Right cardiac atrium (tissue), 5 donors: ENCODE measurements around the gene FGF10. TPM values are rescaled to one million over a fixed set of nuclear protein-coding genes. Genes with fewer than 3 reads are reported as not detected.

Experiments used
- ATAC-seq, 2 donors: fragments of 200-7000 bp; cut with Tn5 transposase; one replicate each; pipeline versions ENCODE4 v1.8.0 to v1.9.1; 2020; ENCODE audit warnings: moderate library complexity in 2 of 2, mild to moderate bottlenecking in 1 of 2
- DNase-seq, 3 donors: peaks; one replicate each; pipeline ENCODE4 v3.0.0-alpha.2; 2020
- H3K27ac ChIP-seq: one replicate; pipeline ENCODE4 v1.5.1; 2013; ENCODE audit warnings: mild to moderate bottlenecking, low read length, control low read depth, moderate library complexity
- H3K27me3 ChIP-seq: one replicate; pipeline ENCODE4 v1.6.1; 2013; ENCODE audit not compliant: control insufficient read depth, insufficient read depth
- H3K4me1 ChIP-seq: one replicate; pipeline ENCODE4 v1.6.1; 2013; ENCODE audit warnings: low read length; ENCODE audit not compliant: control insufficient read depth, insufficient read depth
- H3K4me3 ChIP-seq: one replicate; pipeline ENCODE4 v1.5.1; 2013; ENCODE audit warnings: low read length, control low read depth
- H3K9me3 ChIP-seq: one replicate; pipeline ENCODE4 v1.6.1; 2013; ENCODE audit warnings: low read length; ENCODE audit not compliant: control insufficient read depth
- WGBS: extraction: QIAGEN DNeasy Blood & Tissue Kit; methylation state at CpG from one replicate; pipeline ENCODE4 v1.1.7; 2013; 5-methylcytosine and 5-hydroxymethylcytosine counted together
- intact Hi-C, 4 donors: fragments of 100-400 bp; cut with DNase I; formaldehyde crosslinking; loops; one replicate each; pipeline versions ENCODE4 v1.11.0 to v1.14.0; 2022 to 2023
- polyA plus RNA-seq: library from polyadenylated mRNA; stranded (reverse); fragments of 200-250 nt; gene quantifications from one replicate; pipeline ENCODE4 v1.2.3, GENCODE V29; 2013
- total RNA-seq, 4 donors: library from RNA; stranded (reverse); fragmentation: NEBNext Ultra II Directional; extraction: Animal tissue kit (Norgen Biotek cat#: 25700); gene quantifications; one replicate each; pipeline ENCODE4 v1.2.1, GENCODE V29; 2021
- donor health status: healthy with polysubstance abuse.
- donor health status: DM: no; HTN: yes; CAD: no.
- donor health status: DM: no; HTN: no; CAD: no.
- donor health status: DM: no; HTN: yes; CAD: no; lungs with severe emphysema.
- donor health status: DM: yes; HTN: yes; CAD: no.

Gene FGF10
- total and polyA plus RNA-seq, 5 donors = 0.31 to 3.7 (median 0.71) TPM

GRCh38 chr5:44300551-44300950 lies 88.7 kb downstream of the FGF10 start:
- no peak overlapping the region for H3K27ac ChIP-seq

GRCh38 chr5:44299394-44299793 lies 89.8 kb downstream of the FGF10 start:
- WGBS = 78% methylated on average over 4 of the region's 4 CpGs
- Histone ChIP-seq H3K4me3 (no peak overlapping the region), H3K27me3 (no peaks in the 10 kb centered on the region), H3K9me3 (no peaks in the 10 kb centered on the region), H3K27ac (no peak overlapping the region), H3K4me1 (no peaks in the 10 kb centered on the region)
- intact Hi-C loops = no loop called here
- ATAC-seq (no peak), DNase-seq (no peak)

More at GRCh38 chr5:44300551-44300950, 88.7 kb downstream of the FGF10 start:
- Histone ChIP-seq H3K4me3 (no peak overlapping the region), H3K4me1 (no peaks in the 10 kb centered on the region), H3K9me3 (no peaks in the 10 kb centered on the region), H3K27me3 (no peaks in the 10 kb centered on the region)
- intact Hi-C loops = no loop called here
- no peak for DNase-seq
- 88% methylated on average over 1 of the region's 1 CpG for WGBS
- no peak for ATAC-seq

DNA sequence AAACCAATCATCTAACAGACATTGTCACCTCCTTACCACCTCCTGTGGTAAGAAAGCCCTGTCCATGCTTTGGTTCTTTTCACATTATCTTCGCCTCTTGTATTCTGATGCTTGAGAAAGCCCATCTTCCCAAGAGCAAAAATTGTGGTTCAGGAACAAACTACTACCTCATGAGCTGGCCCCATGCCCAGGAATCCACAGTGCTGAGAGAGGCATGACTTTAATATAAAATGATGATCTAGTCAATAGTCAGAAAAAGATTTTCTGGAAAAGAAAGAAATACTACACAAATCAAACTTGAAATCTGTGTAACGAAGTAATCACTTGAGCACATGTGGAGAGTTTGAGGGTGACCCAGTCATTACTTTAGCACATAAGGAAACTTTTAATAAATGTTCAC lies 94.7 kb downstream of the FGF10 start:
- Histone ChIP-seq H3K4me1 (no peaks in the 10 kb centered on the region), H3K27ac (no peak overlapping the region), H3K27me3 (no peaks in the 10 kb centered on the region), H3K4me3 (no peak overlapping the region), H3K9me3 (no peaks in the 10 kb centered on the region)
- WGBS = 80% methylated on average over 2 of the region's 2 CpGs
- intact Hi-C loops = no loop called here
- DNase-seq (peak; percentile 40 to 74 (median 54)), ATAC-seq (no peak)

GRCh38 chr5:44292736-44293135 lies 96.5 kb downstream of the FGF10 start:
- no peaks in the 10 kb centered on the region for H3K27me3 ChIP-seq
- ATAC-seq (no peak), DNase-seq (no peak)
- H3K27ac ChIP-seq = no peak overlapping the region
- intact Hi-C loops = no loop called here
- no peaks in the 10 kb centered on the region for H3K4me1 ChIP-seq
- H3K4me3 ChIP-seq = no peak overlapping the region
- no peaks in the 10 kb centered on the region for H3K9me3 ChIP-seq
- 50% methylated on average over 2 of the region's 2 CpGs for WGBS

DNA sequence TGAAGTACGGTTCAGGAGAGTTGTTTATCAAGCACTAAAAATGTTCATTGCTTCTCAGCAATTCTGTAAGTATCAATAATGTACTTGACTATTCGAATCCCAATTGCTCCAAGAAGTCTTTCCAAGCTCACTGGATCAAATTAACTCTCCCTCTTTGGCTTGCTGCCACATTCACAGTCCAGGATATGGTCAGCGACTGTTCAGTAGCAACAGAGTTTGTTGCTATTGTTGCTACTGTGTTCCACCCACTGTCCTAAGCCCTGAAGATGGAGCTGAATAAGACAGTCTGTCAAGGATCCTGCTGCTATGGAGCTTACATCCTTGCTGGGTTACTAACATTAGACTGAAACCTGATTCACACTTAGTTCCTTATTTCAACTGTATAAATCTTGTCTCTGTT lies 110.8 kb downstream of the FGF10 start:
- no peaks in the 10 kb centered on the region for H3K4me1 ChIP-seq
- ATAC-seq (no peak), DNase-seq (no peak)
- intact Hi-C loops = no loop called here
- H3K27ac ChIP-seq = no peak overlapping the region
- H3K9me3 ChIP-seq = no peaks in the 10 kb centered on the region
- 51% methylated on average over 3 of the region's 3 CpGs for WGBS
- H3K4me3 ChIP-seq = no peak overlapping the region
- H3K27me3 ChIP-seq = no peaks in the 10 kb centered on the region

DNA sequence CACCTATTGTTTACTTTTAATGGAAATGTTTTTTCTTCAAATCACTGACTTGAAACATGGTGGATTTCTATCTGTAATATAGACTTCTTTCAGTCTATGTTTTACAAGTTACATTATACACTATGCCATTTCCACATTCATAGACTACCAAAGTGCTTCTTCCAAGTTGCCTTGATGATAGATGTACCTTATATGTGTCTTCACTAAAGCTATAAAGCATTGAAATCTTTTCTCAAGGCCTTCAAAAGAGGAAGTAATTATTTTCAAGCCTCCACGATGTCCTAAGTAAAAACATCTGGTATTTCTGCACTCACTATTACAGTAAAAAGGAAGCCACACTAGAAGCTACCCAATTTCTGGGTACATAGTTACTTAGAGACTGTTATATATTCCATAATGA lies 113.3 kb downstream of the FGF10 start:
- WGBS = 41% methylated on average over 1 of the region's 1 CpG
- intact Hi-C loops = no loop called here

DNA sequence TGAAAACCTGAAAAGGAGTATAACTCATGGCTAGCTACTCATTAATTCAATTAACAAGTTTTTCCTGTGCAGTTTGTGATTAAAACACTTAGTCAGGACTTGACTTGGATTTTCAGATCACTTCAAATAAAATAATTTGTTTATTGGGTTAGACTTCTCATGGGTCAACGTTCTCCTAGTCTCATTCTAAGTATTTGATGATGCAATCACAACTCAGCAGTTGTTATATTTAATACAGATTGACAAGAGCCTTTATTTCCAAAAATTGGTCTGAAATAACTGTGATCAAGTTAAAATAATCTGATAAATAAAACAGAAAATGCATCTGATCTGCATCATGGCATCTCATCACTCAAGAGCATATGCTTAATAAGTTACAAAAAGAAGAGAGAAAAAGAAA lies 113.9 kb downstream of the FGF10 start:
- intact Hi-C loops = no loop called here
- H3K4me1 ChIP-seq = no peaks in the 10 kb centered on the region
- WGBS = 57% methylated on average over 1 of the region's 1 CpG
- no peak for ATAC-seq
- H3K27ac ChIP-seq = no peak overlapping the region
- no peak for DNase-seq
- no peak overlapping the region for H3K4me3 ChIP-seq
- H3K27me3 ChIP-seq = no peaks in the 10 kb centered on the region
- H3K9me3 ChIP-seq = no peaks in the 10 kb centered on the region

More for the DNA sequence above, 113.3 kb downstream of the FGF10 start:
- Histone ChIP-seq H3K4me1 (no peaks in the 10 kb centered on the region), H3K27me3 (no peaks in the 10 kb centered on the region), H3K9me3 (no peaks in the 10 kb centered on the region), H3K27ac (no peak overlapping the region), H3K4me3 (no peak overlapping the region)
- ATAC-seq (no peak), DNase-seq (no peak)

DNA sequence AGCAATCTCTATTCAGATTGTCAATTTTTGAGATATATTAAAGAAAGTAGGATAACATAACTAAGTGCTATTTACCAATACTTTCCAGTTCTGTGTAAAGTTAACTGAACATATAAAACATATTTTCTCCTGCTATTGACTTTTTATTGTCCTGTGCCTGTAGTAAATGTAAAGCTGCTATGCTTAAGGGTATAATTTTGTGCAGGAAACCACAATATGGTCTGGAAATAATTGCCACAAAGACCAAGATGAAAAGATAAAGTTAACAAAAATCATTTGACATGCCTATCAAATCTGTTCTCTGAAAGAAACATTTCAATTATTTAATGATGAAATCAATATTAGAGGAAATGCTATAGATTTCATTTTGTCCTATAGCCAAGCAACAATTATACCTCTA lies 121.3 kb downstream of the FGF10 start:
- ATAC-seq = no peak
- no peak overlapping the region for H3K27ac ChIP-seq
- no peaks in the 10 kb centered on the region for H3K27me3 ChIP-seq
- H3K4me1 ChIP-seq = no peaks in the 10 kb centered on the region
- H3K9me3 ChIP-seq = no peaks in the 10 kb centered on the region
- DNase-seq = no peak
- no peak overlapping the region for H3K4me3 ChIP-seq
- intact Hi-C loops = no loop called here

- H3K4me3 ChIP-seq = no peak overlapping the region
- no peak overlapping the region for H3K27ac ChIP-seq
- 41% methylated on average over 2 of the region's 2 CpGs for WGBS
- no peaks in the 10 kb centered on the region for H3K4me1 ChIP-seq
- DNase-seq = peak in 2 of 3 donors; percentile 55 to 58
- no peak for ATAC-seq
- no peaks in the 10 kb centered on the region for H3K27me3 ChIP-seq
- intact Hi-C loops = no loop called here
- H3K9me3 ChIP-seq = no peaks in the 10 kb centered on the region
Observed at GRCh38 chr5:44266882-44267576, 122.2 kb downstream of the FGF10 start.

DNA sequence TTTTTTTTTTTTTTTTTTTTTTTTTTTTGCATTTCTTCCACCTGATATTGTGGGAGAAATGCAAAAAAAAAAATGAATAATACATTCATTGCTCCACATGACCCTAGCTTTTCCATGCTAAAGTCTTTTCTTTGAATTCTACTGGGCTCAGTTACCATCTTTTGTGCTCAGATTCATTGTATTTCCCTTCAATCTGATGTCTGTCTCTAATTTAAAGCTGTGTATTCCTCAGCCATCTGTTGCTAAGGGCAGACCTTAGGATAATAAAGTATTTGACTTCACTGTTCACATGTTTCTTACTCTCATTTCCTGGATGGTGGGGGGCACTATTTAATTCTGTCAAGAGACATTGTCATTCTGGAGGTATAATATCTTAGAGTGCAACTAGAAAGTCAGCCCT lies 123.5 kb downstream of the FGF10 start:
- no peaks in the 10 kb centered on the region for H3K27me3 ChIP-seq
- ATAC-seq (no peak), DNase-seq (no peak)
- intact Hi-C loops = no loop called here
- no peak overlapping the region for H3K4me3 ChIP-seq
- H3K4me1 ChIP-seq = no peaks in the 10 kb centered on the region
- no peak overlapping the region for H3K27ac ChIP-seq
- H3K9me3 ChIP-seq = no peaks in the 10 kb centered on the region

DNA sequence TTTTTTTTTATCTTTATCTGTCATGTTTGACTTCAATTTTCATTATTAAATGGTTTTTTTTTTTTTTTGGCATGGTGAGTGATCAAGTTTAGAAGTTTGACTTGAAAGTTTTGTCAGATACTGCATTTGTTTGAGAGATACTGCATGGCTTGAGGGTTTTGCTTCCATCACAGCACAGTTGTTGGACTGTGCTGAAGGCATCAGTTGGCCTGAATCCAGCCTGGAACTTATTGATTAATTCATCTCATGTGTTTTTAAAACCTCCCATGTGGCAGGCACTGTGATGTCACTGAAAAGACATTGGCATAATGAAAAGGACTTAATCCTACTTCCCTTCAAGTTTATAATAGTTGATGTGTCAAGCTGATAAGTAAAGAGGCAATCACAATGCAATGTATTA lies 128.4 kb downstream of the FGF10 start:
- H3K9me3 ChIP-seq = peaks cover 2% of the 10 kb centered on the region
- DNase-seq = no peak
- no peak for ATAC-seq
- H3K4me3 ChIP-seq = no peak overlapping the region
- intact Hi-C loops = no loop called here
- no peaks in the 10 kb centered on the region for H3K27me3 ChIP-seq
- H3K4me1 ChIP-seq = no peaks in the 10 kb centered on the region
- H3K27ac ChIP-seq = no peak overlapping the region
